ENCODE measurements around the gene OGDHL. TPM values are rescaled to one million over a fixed set of nuclear protein-coding genes. Genes with fewer than 3 reads are reported as not detected.

Gene OGDHL
- total and polyA plus RNA-seq, 9 of the 15 experiments (the other 6 are each of a cell fraction or from before 2014, with no cell fraction given), result 0.01 to 1.8 (median 0.91) TPM

DNA sequence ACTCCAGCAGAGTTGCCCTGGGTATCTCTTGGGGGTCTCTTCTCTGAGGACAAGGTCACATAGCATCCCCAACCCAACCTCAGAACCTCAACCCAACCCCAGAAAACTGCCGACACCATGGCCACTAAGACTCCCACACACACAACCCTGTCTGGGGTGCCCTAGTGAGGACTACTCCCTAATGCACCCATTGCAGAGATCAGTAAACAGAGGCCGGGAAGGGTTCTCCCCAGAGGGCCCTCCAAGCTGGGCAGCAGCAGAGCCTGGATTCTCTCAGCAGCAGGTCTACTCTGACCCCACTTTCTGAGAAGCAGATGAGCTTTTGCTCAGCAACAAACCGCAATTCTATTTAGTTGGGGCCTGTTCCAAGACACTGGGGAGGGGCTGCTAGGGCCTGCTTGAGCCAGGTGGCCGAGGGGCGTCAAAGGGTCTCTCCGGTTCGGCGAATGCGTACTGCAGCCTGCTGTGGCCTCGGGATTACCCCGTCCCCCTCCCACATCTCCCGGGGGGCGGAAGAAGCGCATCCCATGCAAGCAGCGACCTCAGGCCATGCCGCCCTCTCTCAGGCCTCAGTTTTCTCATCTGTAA lies 828 bp downstream of the OGDHL start (continued):
- TF ChIP-seq ZNF707 (CRISPR knock-in tag; conservative IDR thresholded peaks at IDR 0.05) (no peak), CBFA2T3 (IDR thresholded peaks at IDR 0.05) (no peak)

DNA sequence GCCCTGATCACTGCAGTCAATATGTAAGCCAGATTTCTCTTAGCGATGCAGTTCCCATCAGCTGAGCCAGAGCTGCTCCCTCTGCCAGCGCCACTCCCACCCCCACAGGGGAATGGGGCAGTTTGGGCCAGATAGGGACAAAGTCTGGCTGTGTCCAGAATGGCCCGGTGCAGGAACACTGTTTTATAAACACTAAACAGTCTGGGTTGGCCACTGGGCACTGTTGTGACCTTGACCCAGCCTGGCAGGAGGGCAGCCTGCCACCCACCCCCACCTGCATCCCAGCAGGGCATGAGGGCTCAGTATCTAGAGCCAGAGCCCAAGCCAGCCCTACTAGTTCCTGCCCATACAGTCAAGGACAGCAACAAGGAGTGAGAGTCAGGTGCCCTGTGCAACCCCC lies 1.3 kb downstream of the OGDHL start:
- Histone ChIP-seq H2AFZ (ENCODE audit: low read depth, low read length) (no peak overlapping the region), H3K27me3 (ENCODE audit: control insufficient read depth in 2 of 2, insufficient read depth in 2 of 2, low read length in 2 of 2) (peaks cover 2 to 13% of the 10 kb centered on the region in 2 experiments; a peak in 3 of 5 replicates), H3K4me3 (no peak overlapping the region), H3K36me3 (ENCODE audit: control insufficient read depth, insufficient read depth, low read length) (no peaks in the 10 kb centered on the region), H3K79me2 (ENCODE audit: control insufficient read depth, insufficient read depth, low read length) (no peaks in the 10 kb centered on the region), H3K4me1 (replicated peaks in 1 of 2; ENCODE audit: control insufficient read depth in 2 of 2, insufficient read depth in 2 of 2, low read length in 2 of 2) (peaks cover 0 to 12% of the 10 kb centered on the region in 2 experiments; a peak in 2 of 5 replicates), H3K27ac (ENCODE audit: extremely low read depth, low read depth, low read length) (no peak overlapping the region), H3K4me2 (ENCODE audit: insufficient read depth, low read length) (no peak overlapping the region), H3K9ac (ENCODE audit: insufficient read depth in 1 of 2, low read depth in 2 of 2, low read length in 2 of 2) (no peak overlapping the region), H3K9me3 (replicated peaks; ENCODE audit: control insufficient read depth, insufficient read depth, low read depth, low read length) (no peaks in the 10 kb centered on the region), H3K9me1 (ENCODE audit: control insufficient read depth, insufficient read depth, low read length) (peaks cover 5% of the 10 kb centered on the region), H4K20me1 (replicated peaks; ENCODE audit: control insufficient read depth, insufficient read depth, low read length) (0 out of 2 replicates have a peak, but pooled peaks cover 19% of the 10 kb centered on the region)
- ATAC-seq, result no peak
- no TSS peak for BruUV-seq (replicated peaks)
- no peak for DNase-seq (ENCODE audit: extremely low read depth in 1 of 4, low spot score in 3 of 4)
- WGBS (ENCODE audit: insufficient coverage, low coverage, missing lambda C conversion rate), result 0% methylated on average over 3 of the region's 3 CpGs
- FAIRE-seq, result no peak
- intact Hi-C loops (cut with micrococcal nuclease), result no loop called here
- ChIA-PET CTCF (ENCODE audit: low intra/inter-chr PET ratio) (no interaction called here), POLR2A (interaction anchor here (0.6 kb wide), 1 partner anchor 71 kb away, joined by 3 read pairs; no protein-coding TSS in a partner anchor)
- in situ Hi-C loops (cut with MboI), result no loop called here
- TF ChIP-seq GTF2E2 (tag; IDR thresholded peaks at IDR 0.05) (no peak), ZNF133 (CRISPR knock-in tag; IDR thresholded peaks at IDR 0.05) (no peak), ZKSCAN1 (IDR thresholded peaks at IDR 0.05; ENCODE audit: low read depth, low read length) (no peak), PHTF2 (CRISPR knock-in tag; IDR thresholded peaks at IDR 0.05) (no peak), ZNF347 (CRISPR knock-in tag; IDR thresholded peaks at IDR 0.05; ENCODE audit: low read depth) (no peak), ZBTB17 (CRISPR knock-in tag; IDR thresholded peaks at IDR 0.05) (no peak), CREB1 (IDR thresholded peaks at IDR 0.05) (no peak), CREB1 (CRISPR knock-in tag; IDR thresholded peaks at IDR 0.05) (no peak), WHSC1 (IDR thresholded peaks at IDR 0.05; ENCODE audit: low read length) (no peak)
- TF ChIP-seq, protein P1, sequence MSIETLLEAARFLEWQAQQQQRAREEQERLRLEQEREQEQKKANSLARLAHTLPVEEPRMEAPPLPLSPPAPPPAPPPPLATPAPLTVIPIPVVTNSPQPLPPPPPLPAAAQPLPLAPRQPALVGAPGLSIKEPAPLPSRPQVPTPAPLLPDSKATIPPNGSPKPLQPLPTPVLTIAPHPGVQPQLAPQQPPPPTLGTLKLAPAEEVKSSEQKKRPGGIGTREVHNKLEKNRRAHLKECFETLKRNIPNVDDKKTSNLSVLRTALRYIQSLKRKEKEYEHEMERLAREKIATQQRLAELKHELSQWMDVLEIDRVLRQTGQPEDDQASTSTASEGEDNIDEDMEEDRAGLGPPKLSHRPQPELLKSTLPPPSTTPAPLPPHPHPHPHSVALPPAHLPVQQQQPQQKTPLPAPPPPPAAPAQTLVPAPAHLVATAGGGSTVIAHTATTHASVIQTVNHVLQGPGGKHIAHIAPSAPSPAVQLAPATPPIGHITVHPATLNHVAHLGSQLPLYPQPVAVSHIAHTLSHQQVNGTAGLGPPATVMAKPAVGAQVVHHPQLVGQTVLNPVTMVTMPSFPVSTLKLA (conservative IDR thresholded peaks at IDR 0.05), result no peak
- TF ChIP-seq, protein P2, sequence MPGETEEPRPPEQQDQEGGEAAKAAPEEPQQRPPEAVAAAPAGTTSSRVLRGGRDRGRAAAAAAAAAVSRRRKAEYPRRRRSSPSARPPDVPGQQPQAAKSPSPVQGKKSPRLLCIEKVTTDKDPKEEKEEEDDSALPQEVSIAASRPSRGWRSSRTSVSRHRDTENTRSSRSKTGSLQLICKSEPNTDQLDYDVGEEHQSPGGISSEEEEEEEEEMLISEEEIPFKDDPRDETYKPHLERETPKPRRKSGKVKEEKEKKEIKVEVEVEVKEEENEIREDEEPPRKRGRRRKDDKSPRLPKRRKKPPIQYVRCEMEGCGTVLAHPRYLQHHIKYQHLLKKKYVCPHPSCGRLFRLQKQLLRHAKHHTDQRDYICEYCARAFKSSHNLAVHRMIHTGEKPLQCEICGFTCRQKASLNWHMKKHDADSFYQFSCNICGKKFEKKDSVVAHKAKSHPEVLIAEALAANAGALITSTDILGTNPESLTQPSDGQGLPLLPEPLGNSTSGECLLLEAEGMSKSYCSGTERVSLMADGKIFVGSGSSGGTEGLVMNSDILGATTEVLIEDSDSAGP (CRISPR knock-in tag; IDR thresholded peaks at IDR 0.05), result no peak
- TF ChIP-seq, protein P3, sequence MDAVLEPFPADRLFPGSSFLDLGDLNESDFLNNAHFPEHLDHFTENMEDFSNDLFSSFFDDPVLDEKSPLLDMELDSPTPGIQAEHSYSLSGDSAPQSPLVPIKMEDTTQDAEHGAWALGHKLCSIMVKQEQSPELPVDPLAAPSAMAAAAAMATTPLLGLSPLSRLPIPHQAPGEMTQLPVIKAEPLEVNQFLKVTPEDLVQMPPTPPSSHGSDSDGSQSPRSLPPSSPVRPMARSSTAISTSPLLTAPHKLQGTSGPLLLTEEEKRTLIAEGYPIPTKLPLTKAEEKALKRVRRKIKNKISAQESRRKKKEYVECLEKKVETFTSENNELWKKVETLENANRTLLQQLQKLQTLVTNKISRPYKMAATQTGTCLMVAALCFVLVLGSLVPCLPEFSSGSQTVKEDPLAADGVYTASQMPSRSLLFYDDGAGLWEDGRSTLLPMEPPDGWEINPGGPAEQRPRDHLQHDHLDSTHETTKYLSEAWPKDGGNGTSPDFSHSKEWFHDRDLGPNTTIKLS (IDR thresholded peaks at IDR 0.05; ENCODE audit: borderline replicate concordance, low read depth), result no peak

Measured in K562 (cell line).